A549 (cell line): ENCODE data around the gene OR9A2. TPM values are rescaled to one million over a fixed set of nuclear protein-coding genes. Genes with fewer than 3 reads are reported as not detected.

Experiments
- ATAC-seq, 2 experiments: fragments of 200-7000 bp in 1 of 2; fragments of >200 bp in 1 of 2; cut with Nextera tagmentation in 1 of 2; cut with Tn5 transposase in 1 of 2; 3 replicates each; pipeline versions ENCODE4 v1.8.0 to v1.9.1; 2018 to 2020; ENCODE audit warnings: mild to moderate bottlenecking in 1 of 2, moderate library complexity in 1 of 2
- CTCF ChIA-PET: fragments of 300-600 bp; sonication (Branson Sonifier 250); formaldehyde crosslinking; extraction: SDS; loops from one replicate; lab custom pipeline; 2021; ENCODE audit warnings: antibody characterized with exemption, inconsistent platforms; lab: Yijun Ruan, JAX
- POLR2A ChIA-PET: fragments of 350-600 bp; formaldehyde crosslinking; extraction: SDS; loops from one replicate; lab custom pipeline; 2021; ENCODE audit warnings: antibody characterized with exemption, inconsistent platforms; lab: Yijun Ruan, JAX
- DNase-seq, 2 experiments: peaks; one replicate each; pipeline versions ENCODE4 v3.0.0 to v3.0.0-alpha.2; 2011 to 2016; ENCODE audit warnings: low read depth in 1 of 2, low spot score in 1 of 2
- FAIRE-seq: peaks from 2 replicates; lab custom pipeline; 2011; peaks lifted over from hg19 to GRCh38; lab: Jason Lieb, UNC
- H3K27ac ChIP-seq, 2 experiments: fragments of >200 bp; sonication (Bioruptor Twin); formaldehyde crosslinking; 3 replicates each; pipeline ENCODE4 v1.5.1; 2016 to 2017
- H3K4me1 ChIP-seq: fragments of >200 bp; sonication (Bioruptor Twin); formaldehyde crosslinking; 3 replicates; pipeline ENCODE4 v1.6.1; 2016
- H3K4me2 ChIP-seq: fragments of >200 bp; sonication (Bioruptor Twin); formaldehyde crosslinking; 3 replicates; pipeline ENCODE4 v1.6.1; 2016
- H3K4me3 ChIP-seq: fragments of >200 bp; sonication (Bioruptor Twin); formaldehyde crosslinking; 3 replicates; pipeline ENCODE4 v1.5.1; 2016
- H3K9me3 ChIP-seq: fragments of >200 bp; sonication (Bioruptor Twin); formaldehyde crosslinking; 3 replicates; pipeline ENCODE4 v1.6.1; 2016
- CBX2 ChIP-seq: fragments of 200-600 bp; sonication (generic); IDR thresholded peaks from 2 replicates; pipeline ENCODE4 v1.6.1; 2016; ENCODE audit warnings: low read depth, mild to moderate bottlenecking, borderline replicate concordance
- CBX8 ChIP-seq: fragments of 200-600 bp; sonication (generic); IDR thresholded peaks from 2 replicates; pipeline ENCODE4 v1.6.1; 2016
- CEBPB ChIP-seq, 2 experiments: fragments of >200 bp in 1 of 2; sonication (Bioruptor Twin) in 1 of 2; formaldehyde crosslinking in 1 of 2; IDR thresholded peaks; 2 replicates each; pipeline ENCODE4 v1.6.1; 2012 to 2016
- CHD2 ChIP-seq: fragments of 150-350 bp; IDR thresholded peaks from 2 replicates; pipeline ENCODE4 v1.6.1; 2014; ENCODE audit warnings: low read length; ENCODE audit not compliant: partially characterized antibody
- EHF ChIP-seq: fragments of 250-450 bp; sonication (Bioruptor Pico); IDR thresholded peaks from 2 replicates; pipeline ENCODE4 v1.5.0; 2020; ENCODE audit warnings: mild to moderate bottlenecking
- EHMT2 ChIP-seq: fragments of 200-600 bp; sonication (generic); IDR thresholded peaks from 2 replicates; pipeline ENCODE4 v1.6.1; 2016; ENCODE audit warnings: antibody characterized with exemption, low read depth, mild to moderate bottlenecking, moderate library complexity
- ESRRA ChIP-seq: fragments of 150-350 bp; IDR thresholded peaks from 2 replicates; pipeline ENCODE4 v1.6.1; 2014; ENCODE audit warnings: mild to moderate bottlenecking, low read length, borderline replicate concordance
- FOSB ChIP-seq: fragments of 250-450 bp; sonication (Bioruptor Pico); IDR thresholded peaks from 2 replicates; pipeline ENCODE4 v1.5.0; 2020; ENCODE audit warnings: mild to moderate bottlenecking, moderate library complexity
- FOSL2 ChIP-seq, 2 experiments: fragments of 450-650 bp in 1 of 2; fragments of >200 bp in 1 of 2; sonication (Bioruptor Twin) in 1 of 2; formaldehyde crosslinking; IDR thresholded peaks; 2 replicates each; pipeline versions ENCODE4 v1.5.0 to v1.6.1; 2016 to 2020; ENCODE audit warnings: mild to moderate bottlenecking in 1 of 2, moderate library complexity in 1 of 2
- GATA3 ChIP-seq: IDR thresholded peaks from 2 replicates; pipeline ENCODE4 v1.6.1; 2012; ENCODE audit warnings: borderline replicate concordance
- HDAC2 ChIP-seq: fragments of 200-600 bp; sonication (generic); IDR thresholded peaks from 2 replicates; pipeline ENCODE4 v1.6.1; 2016
- HEYL ChIP-seq: fragments of 250-450 bp; sonication (Bioruptor Pico); IDR thresholded peaks from 2 replicates; pipeline ENCODE4 v1.8.0; 2021; ENCODE audit warnings: mild to moderate bottlenecking, moderate library complexity
- HOXA7 ChIP-seq: fragments of 250-450 bp; sonication (Bioruptor Pico); IDR thresholded peaks from 2 replicates; pipeline ENCODE4 v1.5.0; 2020; ENCODE audit warnings: mild to moderate bottlenecking, moderate library complexity
- HOXB13 ChIP-seq: fragments of 250-450 bp; sonication (Bioruptor Pico); IDR thresholded peaks from 2 replicates; pipeline ENCODE4 v1.5.0; 2020; ENCODE audit warnings: low read depth, mild to moderate bottlenecking, moderate library complexity
- JUNB ChIP-seq: fragments of >200 bp; sonication (Bioruptor Twin); formaldehyde crosslinking; IDR thresholded peaks from 2 replicates; pipeline ENCODE4 v1.6.1; 2016
- KDM5A ChIP-seq: fragments of 200-600 bp; sonication (generic); IDR thresholded peaks from 2 replicates; pipeline ENCODE4 v1.6.1; 2016; ENCODE audit warnings: antibody characterized with exemption, mild to moderate bottlenecking
- MAFK ChIP-seq: fragments of 450-650 bp; IDR thresholded peaks from 2 replicates; pipeline ENCODE4 v1.6.1; 2014; ENCODE audit not compliant: partially characterized antibody
- MYC ChIP-seq: IDR thresholded peaks from 2 replicates; pipeline ENCODE4 v1.6.1; 2012; ENCODE audit warnings: mild to moderate bottlenecking, inconsistent platforms, low read length, improper control_type of control experiment, borderline replicate concordance
- NFE2L2 ChIP-seq: fragments of 150-350 bp; conservative IDR thresholded peaks from 2 replicates; pipeline ENCODE4 v1.6.1; 2014; ENCODE audit warnings: low read length
- NR3C1 ChIP-seq: fragments of >200 bp; sonication (Bioruptor Twin); formaldehyde crosslinking; IDR thresholded peaks from 3 replicates; pipeline ENCODE4 v1.6.1; 2017
- RFX5 ChIP-seq: fragments of 450-650 bp; IDR thresholded peaks from 2 replicates; pipeline ENCODE4 v1.7.1; 2014; ENCODE audit warnings: antibody characterized with exemption, mild to moderate bottlenecking, moderate library complexity
- SMC3 ChIP-seq: fragments of >200 bp; sonication (Bioruptor Twin); formaldehyde crosslinking; IDR thresholded peaks from 3 replicates; pipeline ENCODE4 v1.6.1; 2018; ENCODE audit warnings: inconsistent platforms
- TFCP2L1 ChIP-seq: fragments of 250-450 bp; sonication (Bioruptor Pico); IDR thresholded peaks from 2 replicates; pipeline ENCODE4 v1.5.0; 2021; ENCODE audit warnings: mild to moderate bottlenecking
- ZC3H11A ChIP-seq: fragments of 450-650 bp; IDR thresholded peaks from 2 replicates; pipeline ENCODE4 v1.6.1; 2014; ENCODE audit warnings: antibody characterized with exemption, mild to moderate bottlenecking
- ZFP36 ChIP-seq: fragments of 450-650 bp; IDR thresholded peaks from 2 replicates; pipeline ENCODE4 v1.6.1; 2014; ENCODE audit warnings: borderline replicate concordance; ENCODE audit not compliant: partially characterized antibody
- ZNF302 ChIP-seq: fragments of 250-450 bp; sonication (Bioruptor Pico); IDR thresholded peaks from 2 replicates; pipeline ENCODE4 v1.9.0; 2021; ENCODE audit warnings: inconsistent platforms, mild to moderate bottlenecking, moderate library complexity
- ZSCAN20 ChIP-seq: fragments of 250-450 bp; sonication (Bioruptor Pico); IDR thresholded peaks from 2 replicates; pipeline ENCODE4 v1.8.0; 2022; ENCODE audit warnings: mild to moderate bottlenecking, moderate library complexity
- WGBS: methylation state at CpG from one replicate; pipeline ENCODE4 v1.1.6; 2017; ENCODE audit errors: missing lambda C conversion rate; 5-methylcytosine and 5-hydroxymethylcytosine counted together
- polyA plus RNA-seq, 4 experiments: library from polyadenylated mRNA; depleted of rRNA in 3 of 4; stranded (reverse); fragments of >200 nt; fragmentation: RNase III in 1 of 4; extraction: RNeasy Plus Mini Kit Qiagen cat#74134 plus additional on column Dnase treatment in 1 of 4; gene quantifications; 2 replicates in 3 of 4; 3 replicates in 1 of 4; pipeline ENCODE4 v1.2.3, GENCODE V29; 2011 to 2017
- TF ChIP-seq, protein P1 (sequence below): fragments of 150-350 bp; IDR thresholded peaks from 2 replicates; pipeline ENCODE4 v1.6.1; 2014; ENCODE audit warnings: low read depth, mild to moderate bottlenecking, low read length
- TF ChIP-seq, protein P2 (sequence below): IDR thresholded peaks from 2 replicates; pipeline ENCODE4 v1.6.1; 2012; ENCODE audit warnings: low read depth, borderline replicate concordance
- TF ChIP-seq, protein P3 (sequence below): IDR thresholded peaks from 2 replicates; pipeline ENCODE4 v1.6.1; 2012
- TF ChIP-seq, protein P4 (sequence below): fragments of 450-650 bp; IDR thresholded peaks from 2 replicates; pipeline ENCODE4 v1.6.1; 2014; ENCODE audit warnings: antibody characterized with exemption
- TF ChIP-seq, protein P5 (sequence below): fragments of 250-450 bp; sonication (Bioruptor Pico); IDR thresholded peaks from 2 replicates; pipeline ENCODE4 v1.5.0; 2021; ENCODE audit warnings: mild to moderate bottlenecking, moderate library complexity, borderline replicate concordance

The OR9A2 gene
- polyA plus RNA-seq, 2 of the 4 experiments (the other 2 are of a cell fraction), result not detected

DNA sequence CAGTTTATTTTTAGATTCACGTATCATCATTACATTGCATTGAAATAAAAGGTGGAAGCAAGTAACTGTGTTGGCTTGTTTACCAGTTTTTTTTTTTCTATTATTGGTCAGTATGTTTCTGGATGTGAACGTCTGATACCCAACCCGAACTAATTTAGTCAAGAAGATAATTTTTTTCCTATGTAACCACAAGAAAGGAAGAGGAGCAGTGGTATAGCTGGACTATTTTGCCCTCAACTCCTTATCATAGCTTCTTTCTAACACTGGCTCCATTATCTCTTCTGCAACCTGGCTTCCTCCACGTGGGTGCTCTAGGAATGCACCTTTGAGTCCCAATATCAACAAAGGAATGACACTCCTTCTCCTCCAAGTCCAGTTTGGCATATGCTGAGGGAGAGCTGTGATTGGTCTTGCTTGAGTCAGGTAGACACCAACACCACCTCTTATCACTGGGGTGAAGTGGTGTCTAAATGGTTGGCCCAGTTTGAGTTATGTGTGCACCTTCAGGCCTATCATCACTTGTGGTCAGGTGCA, 29.4 kb downstream of the OR9A2 start:
- FAIRE-seq (no peak), ATAC-seq (no peak), DNase-seq (no peak)
- ChIA-PET CTCF (interaction anchor here (1.6 kb wide), 1 partner anchor 217 kb away, joined by 3 read pairs; no protein-coding TSS in a partner anchor), POLR2A (no interaction called here)
- Histone ChIP-seq H3K27ac (no peak overlapping the region), H3K4me1 (no peaks in the 10 kb centered on the region), H3K4me3 (no peak overlapping the region), H3K4me2 (no peak overlapping the region), H3K9me3 (no peaks in the 10 kb centered on the region)
- TF ChIP-seq MYC (no peak), NFE2L2 (no peak), HEYL (CRISPR knock-in tag) (no peak), GATA3 (no peak), CBX2 (no peak), HOXB13 (CRISPR knock-in tag) (no peak), FOSB (no peak), SMC3 (no peak), HDAC2 (no peak), KDM5A (no peak), ZFP36 (no peak), MAFK (no peak), RFX5 (no peak), NR3C1 (no peak), TFCP2L1 (CRISPR knock-in tag) (no peak)
- TF ChIP-seq, protein P1, sequence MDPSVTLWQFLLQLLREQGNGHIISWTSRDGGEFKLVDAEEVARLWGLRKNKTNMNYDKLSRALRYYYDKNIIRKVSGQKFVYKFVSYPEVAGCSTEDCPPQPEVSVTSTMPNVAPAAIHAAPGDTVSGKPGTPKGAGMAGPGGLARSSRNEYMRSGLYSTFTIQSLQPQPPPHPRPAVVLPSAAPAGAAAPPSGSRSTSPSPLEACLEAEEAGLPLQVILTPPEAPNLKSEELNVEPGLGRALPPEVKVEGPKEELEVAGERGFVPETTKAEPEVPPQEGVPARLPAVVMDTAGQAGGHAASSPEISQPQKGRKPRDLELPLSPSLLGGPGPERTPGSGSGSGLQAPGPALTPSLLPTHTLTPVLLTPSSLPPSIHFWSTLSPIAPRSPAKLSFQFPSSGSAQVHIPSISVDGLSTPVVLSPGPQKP, result no peak
- TF ChIP-seq, protein P2, sequence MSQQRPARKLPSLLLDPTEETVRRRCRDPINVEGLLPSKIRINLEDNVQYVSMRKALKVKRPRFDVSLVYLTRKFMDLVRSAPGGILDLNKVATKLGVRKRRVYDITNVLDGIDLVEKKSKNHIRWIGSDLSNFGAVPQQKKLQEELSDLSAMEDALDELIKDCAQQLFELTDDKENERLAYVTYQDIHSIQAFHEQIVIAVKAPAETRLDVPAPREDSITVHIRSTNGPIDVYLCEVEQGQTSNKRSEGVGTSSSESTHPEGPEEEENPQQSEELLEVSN, result no peak
- TF ChIP-seq, protein P3, sequence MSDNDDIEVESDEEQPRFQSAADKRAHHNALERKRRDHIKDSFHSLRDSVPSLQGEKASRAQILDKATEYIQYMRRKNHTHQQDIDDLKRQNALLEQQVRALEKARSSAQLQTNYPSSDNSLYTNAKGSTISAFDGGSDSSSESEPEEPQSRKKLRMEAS, result no peak
- TF ChIP-seq, protein P4, sequence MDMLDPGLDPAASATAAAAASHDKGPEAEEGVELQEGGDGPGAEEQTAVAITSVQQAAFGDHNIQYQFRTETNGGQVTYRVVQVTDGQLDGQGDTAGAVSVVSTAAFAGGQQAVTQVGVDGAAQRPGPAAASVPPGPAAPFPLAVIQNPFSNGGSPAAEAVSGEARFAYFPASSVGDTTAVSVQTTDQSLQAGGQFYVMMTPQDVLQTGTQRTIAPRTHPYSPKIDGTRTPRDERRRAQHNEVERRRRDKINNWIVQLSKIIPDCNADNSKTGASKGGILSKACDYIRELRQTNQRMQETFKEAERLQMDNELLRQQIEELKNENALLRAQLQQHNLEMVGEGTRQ, result no peak
- WGBS, result 9% methylated on average over 4 of the region's 4 CpGs

DNA sequence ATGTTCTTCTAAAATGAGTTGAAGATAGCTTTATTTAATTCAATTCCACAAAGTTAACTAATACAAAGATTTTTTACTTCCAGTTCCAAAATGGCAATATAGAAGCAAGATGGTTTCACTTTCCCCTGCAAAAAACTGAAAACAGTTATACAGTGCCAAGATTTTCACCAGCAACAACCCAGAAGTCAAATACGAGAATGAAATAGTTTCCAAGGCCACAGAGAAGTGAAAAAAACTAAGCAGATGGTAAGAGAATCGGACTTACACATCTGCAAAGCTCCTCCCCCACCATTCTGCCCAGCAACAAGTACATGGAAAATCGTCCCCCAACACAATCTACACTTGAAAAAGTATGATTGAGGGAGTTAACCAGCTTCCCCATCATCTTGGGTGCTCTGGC, 34.5 kb downstream of the OR9A2 start:
- H3K27ac ChIP-seq, result no peak overlapping the region
- H3K4me1 ChIP-seq, result no peaks in the 10 kb centered on the region
- H3K4me3 ChIP-seq, result no peak overlapping the region
- DNase-seq, result no peak
- CTCF ChIA-PET, result interaction anchor here (1.4 to 2.3 kb wide), 3 partner anchors 10 to 223 kb away, joined by 4 to 8 read pairs (median 4); no protein-coding TSS in a partner anchor
- TF ChIP-seq ZNF302 (no peak), HOXA7 (no peak), ESRRA (no peak), JUNB (no peak), HEYL (CRISPR knock-in tag) (no peak), EHF (no peak), SMC3 (no peak), CEBPB (IDR thresholded peaks at IDR 0.05) (no peak), HDAC2 (no peak), ZSCAN20 (CRISPR knock-in tag) (no peak), CHD2 (no peak), ZC3H11A (no peak), FOSL2 (IDR thresholded peaks at IDR 0.05) (no peak), FOSL2 (CRISPR knock-in tag; IDR thresholded peaks at IDR 0.05) (no peak), KDM5A (no peak), EHMT2 (no peak), CBX8 (no peak)
- TF ChIP-seq, protein P3, result no peak
- TF ChIP-seq, protein P5, sequence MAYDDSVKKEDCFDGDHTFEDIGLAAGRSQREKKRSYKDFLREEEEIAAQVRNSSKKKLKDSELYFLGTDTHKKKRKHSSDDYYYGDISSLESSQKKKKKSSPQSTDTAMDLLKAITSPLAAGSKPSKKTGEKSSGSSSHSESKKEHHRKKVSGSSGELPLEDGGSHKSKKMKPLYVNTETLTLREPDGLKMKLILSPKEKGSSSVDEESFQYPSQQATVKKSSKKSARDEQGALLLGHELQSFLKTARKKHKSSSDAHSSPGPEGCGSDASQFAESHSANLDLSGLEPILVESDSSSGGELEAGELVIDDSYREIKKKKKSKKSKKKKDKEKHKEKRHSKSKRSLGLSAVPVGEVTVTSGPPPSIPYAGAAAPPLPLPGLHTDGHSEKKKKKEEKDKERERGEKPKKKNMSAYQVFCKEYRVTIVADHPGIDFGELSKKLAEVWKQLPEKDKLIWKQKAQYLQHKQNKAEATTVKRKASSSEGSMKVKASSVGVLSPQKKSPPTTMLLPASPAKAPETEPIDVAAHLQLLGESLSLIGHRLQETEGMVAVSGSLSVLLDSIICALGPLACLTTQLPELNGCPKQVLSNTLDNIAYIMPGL (CRISPR knock-in tag), result no peak
- FAIRE-seq, result no peak
- WGBS, result 0% methylated on average over 3 of the region's 3 CpGs
- ATAC-seq, result no peak
- POLR2A ChIA-PET, result no interaction called here
- no peak overlapping the region for H3K4me2 ChIP-seq
- no peaks in the 10 kb centered on the region for H3K9me3 ChIP-seq
